ENCODE results near the gene JPT1.

Gene JPT1

GRCh38 chr17:75110234-75110937 lies 43.9 kb downstream of the JPT1 start:
- FAIRE-seq = peak; percentile 51
- TF ChIP-seq TAF1 (IDR thresholded peaks at IDR 0.05; ENCODE audit: borderline replicate concordance, low read depth, low read length) (no peak), POLR2A (IDR thresholded peaks at IDR 0.05; ENCODE audit: low read depth, low read length) (no peak), POLR2AphosphoS5 (IDR thresholded peaks at IDR 0.05; ENCODE audit: low read depth, low read length) (no peak)

GRCh38 chr17:75109407-75110233 lies 44.7 kb downstream of the JPT1 start, which contains the start of gene ARMC7:
TSS of gene ARMC7 (plus strand) at chr17:75109969. CDS start at chr17:75110289, 320 bp downstream.
- TF ChIP-seq TAF1 (IDR thresholded peaks at IDR 0.05; ENCODE audit: borderline replicate concordance, low read depth, low read length) (no peak), POLR2A (IDR thresholded peaks at IDR 0.05; ENCODE audit: low read depth, low read length) (peak; percentile 87), POLR2AphosphoS5 (IDR thresholded peaks at IDR 0.05; ENCODE audit: low read depth, low read length) (peak; percentile 70)
- peak; percentile 93 for FAIRE-seq
- peak; percentile 99 for DNase-seq (ENCODE audit: insufficient read length)

More at GRCh38 chr17:75110234-75110937, 43.9 kb downstream of the JPT1 start:
- DNase-seq (ENCODE audit: insufficient read length) = no peak

- TF ChIP-seq POLR2AphosphoS5 (IDR thresholded peaks at IDR 0.05; ENCODE audit: low read depth, low read length) (no peak), TAF1 (IDR thresholded peaks at IDR 0.05; ENCODE audit: borderline replicate concordance, low read depth, low read length) (no peak), POLR2A (IDR thresholded peaks at IDR 0.05; ENCODE audit: low read depth, low read length) (no peak)
- DNase-seq (ENCODE audit: insufficient read length) (no peak), FAIRE-seq (no peak)
These were observed 45.3 kb downstream of the JPT1 start for GRCh38 chr17:75109046-75109406.

- DNase-seq (ENCODE audit: insufficient read length) (no peak), FAIRE-seq (no peak)
- TF ChIP-seq TAF1 (IDR thresholded peaks at IDR 0.05; ENCODE audit: borderline replicate concordance, low read depth, low read length) (no peak), POLR2AphosphoS5 (IDR thresholded peaks at IDR 0.05; ENCODE audit: low read depth, low read length) (no peak), POLR2A (IDR thresholded peaks at IDR 0.05; ENCODE audit: low read depth, low read length) (no peak)
These were observed 46.1 kb downstream of the JPT1 start for GRCh38 chr17:75108193-75108592.

- no peak for TF ChIP-seq POLR2A (IDR thresholded peaks at IDR 0.05; ENCODE audit: low read depth, low read length)
- TF ChIP-seq TAF1 (IDR thresholded peaks at IDR 0.05; ENCODE audit: borderline replicate concordance, low read depth, low read length) = no peak
- TF ChIP-seq POLR2AphosphoS5 (IDR thresholded peaks at IDR 0.05; ENCODE audit: low read depth, low read length) = no peak
- FAIRE-seq (peak; percentile 78), DNase-seq (ENCODE audit: insufficient read length) (peak; percentile 62)
These were observed 48.9 kb downstream of the JPT1 start for GRCh38 chr17:75105126-75106080.

- no peak for DNase-seq (ENCODE audit: insufficient read length)
- TF ChIP-seq TAF1 (IDR thresholded peaks at IDR 0.05; ENCODE audit: borderline replicate concordance, low read depth, low read length) (no peak), POLR2AphosphoS5 (IDR thresholded peaks at IDR 0.05; ENCODE audit: low read depth, low read length) (no peak), POLR2A (IDR thresholded peaks at IDR 0.05; ENCODE audit: low read depth, low read length) (no peak)
- FAIRE-seq = no peak
These were observed 50.4 kb downstream of the JPT1 start for GRCh38 chr17:75103601-75104554.

- no peak for TF ChIP-seq TAF1 (IDR thresholded peaks at IDR 0.05; ENCODE audit: borderline replicate concordance, low read depth, low read length)
- FAIRE-seq (peak; percentile 27), DNase-seq (ENCODE audit: insufficient read length) (peak; percentile 31)
These were observed 51.9 kb downstream of the JPT1 start for GRCh38 chr17:75102385-75102821.

- no peak for FAIRE-seq
- TF ChIP-seq POLR2A (IDR thresholded peaks at IDR 0.05; ENCODE audit: low read depth, low read length) (no peak), POLR2AphosphoS5 (IDR thresholded peaks at IDR 0.05; ENCODE audit: low read depth, low read length) (no peak), TAF1 (IDR thresholded peaks at IDR 0.05; ENCODE audit: borderline replicate concordance, low read depth, low read length) (no peak)
These were observed 54.3 kb downstream of the JPT1 start for GRCh38 chr17:75099881-75100595.

GRCh38 chr17:75098861-75099260 lies 55.5 kb downstream of the JPT1 start:
- FAIRE-seq (no peak), DNase-seq (ENCODE audit: insufficient read length) (no peak)
- no peak for TF ChIP-seq POLR2AphosphoS5 (IDR thresholded peaks at IDR 0.05; ENCODE audit: low read depth, low read length)
- TF ChIP-seq TAF1 (IDR thresholded peaks at IDR 0.05; ENCODE audit: borderline replicate concordance, low read depth, low read length) = no peak
- TF ChIP-seq POLR2A (IDR thresholded peaks at IDR 0.05; ENCODE audit: low read depth, low read length) = no peak

More at GRCh38 chr17:75099881-75100595, 54.3 kb downstream of the JPT1 start:
- DNase-seq (ENCODE audit: insufficient read length) = no peak
